ENCODE data around the gene DYNC2I2. TPM values are rescaled to one million over a fixed set of nuclear protein-coding genes. Genes with fewer than 3 reads are reported as not detected.
A peak's percentile ranks its signal among the peaks of the same experiment; 100 is the strongest.

Gene DYNC2I2
- polyA plus RNA-seq, 12 donors, result 32.4 to 47.0 (median 39.0) TPM; not detected in 1

DNA sequence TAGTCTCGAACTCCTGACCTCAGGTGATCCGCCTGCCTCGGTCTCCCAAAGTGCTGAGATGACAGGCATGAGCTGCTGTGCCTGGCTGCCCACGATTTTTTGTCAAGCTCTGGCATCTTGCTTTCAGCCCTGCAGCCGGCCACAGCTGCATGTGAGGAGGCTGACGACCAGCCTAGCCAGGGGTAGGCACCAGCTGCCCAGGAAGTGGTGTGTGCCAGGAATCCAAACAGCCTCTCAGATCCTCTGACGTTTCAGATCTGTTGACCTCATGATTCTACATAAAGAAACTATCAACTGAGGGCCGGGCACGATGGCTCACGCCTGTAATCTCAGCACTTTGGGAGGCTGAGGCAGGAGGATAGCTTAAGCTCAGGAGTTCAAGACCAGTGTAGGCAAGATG lies 19.0 kb downstream of the DYNC2I2 start:
- no peak for DNase-seq

DNA sequence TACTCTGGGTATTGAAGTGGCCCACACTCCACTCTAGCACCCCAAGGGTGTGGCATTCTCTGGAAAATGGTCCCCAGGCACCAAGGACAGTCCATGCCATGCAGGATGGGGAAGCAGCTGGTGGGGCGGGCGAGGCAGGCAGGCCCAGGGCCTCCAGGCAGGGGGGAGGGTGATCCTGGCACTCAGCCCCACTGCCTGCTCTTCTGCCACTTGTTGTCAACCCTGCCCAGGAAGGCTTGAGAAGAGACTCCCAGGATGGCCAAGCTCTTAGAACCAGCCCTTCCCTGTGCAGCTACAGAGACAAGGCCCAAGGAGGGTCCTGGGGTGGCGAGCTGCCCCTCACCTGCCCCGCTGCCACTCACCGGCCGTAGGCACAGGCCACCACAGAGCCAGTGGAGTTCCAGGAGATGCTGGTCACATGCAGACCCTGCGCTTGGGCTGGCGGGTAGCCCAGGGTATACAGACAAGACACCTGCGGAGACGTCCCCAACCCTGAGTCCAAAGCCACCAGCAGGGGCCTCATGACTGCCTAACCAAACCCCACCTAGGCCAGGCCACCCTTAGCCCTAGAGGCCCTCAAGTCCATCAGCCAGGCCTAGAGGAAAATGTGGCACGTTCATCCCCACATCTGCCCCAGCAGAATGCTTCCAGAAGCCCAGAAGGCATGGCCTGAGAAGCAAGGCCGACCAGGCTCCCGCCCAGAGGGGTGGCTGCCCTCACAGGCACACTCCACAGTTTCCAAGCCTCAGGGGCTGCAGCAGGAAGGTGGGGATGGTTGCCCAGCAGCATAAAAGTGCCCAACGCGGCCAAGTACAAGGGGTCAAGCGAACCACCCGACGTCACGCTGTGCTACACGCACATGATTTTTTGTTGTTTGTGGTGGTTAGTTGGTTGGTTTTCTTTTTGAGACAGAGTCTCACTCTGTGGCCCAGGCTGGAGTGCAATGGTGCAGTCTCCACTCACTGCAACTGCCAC lies 19.8 kb downstream of the DYNC2I2 start:
- DNase-seq, result no peak

DNA sequence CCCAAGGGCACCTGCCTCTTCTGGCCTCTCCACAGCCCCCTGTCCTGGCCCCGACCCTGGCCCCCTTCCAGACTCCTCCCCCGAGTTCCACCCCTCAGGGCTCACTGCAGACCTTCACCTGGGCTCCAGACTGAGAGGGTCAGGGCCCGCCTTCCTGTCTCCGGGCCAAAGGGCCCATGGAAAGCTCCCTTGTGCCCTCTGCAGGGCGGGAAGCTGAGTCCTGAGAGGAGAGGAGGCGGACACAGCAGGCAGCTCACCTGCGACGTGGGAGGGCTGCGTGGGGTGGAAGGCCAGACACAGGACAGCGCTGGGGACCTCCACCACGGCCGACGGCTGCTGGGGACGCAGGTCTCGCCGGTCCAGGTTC lies 20.6 kb downstream of the DYNC2I2 start:
- no peak for DNase-seq

DNA sequence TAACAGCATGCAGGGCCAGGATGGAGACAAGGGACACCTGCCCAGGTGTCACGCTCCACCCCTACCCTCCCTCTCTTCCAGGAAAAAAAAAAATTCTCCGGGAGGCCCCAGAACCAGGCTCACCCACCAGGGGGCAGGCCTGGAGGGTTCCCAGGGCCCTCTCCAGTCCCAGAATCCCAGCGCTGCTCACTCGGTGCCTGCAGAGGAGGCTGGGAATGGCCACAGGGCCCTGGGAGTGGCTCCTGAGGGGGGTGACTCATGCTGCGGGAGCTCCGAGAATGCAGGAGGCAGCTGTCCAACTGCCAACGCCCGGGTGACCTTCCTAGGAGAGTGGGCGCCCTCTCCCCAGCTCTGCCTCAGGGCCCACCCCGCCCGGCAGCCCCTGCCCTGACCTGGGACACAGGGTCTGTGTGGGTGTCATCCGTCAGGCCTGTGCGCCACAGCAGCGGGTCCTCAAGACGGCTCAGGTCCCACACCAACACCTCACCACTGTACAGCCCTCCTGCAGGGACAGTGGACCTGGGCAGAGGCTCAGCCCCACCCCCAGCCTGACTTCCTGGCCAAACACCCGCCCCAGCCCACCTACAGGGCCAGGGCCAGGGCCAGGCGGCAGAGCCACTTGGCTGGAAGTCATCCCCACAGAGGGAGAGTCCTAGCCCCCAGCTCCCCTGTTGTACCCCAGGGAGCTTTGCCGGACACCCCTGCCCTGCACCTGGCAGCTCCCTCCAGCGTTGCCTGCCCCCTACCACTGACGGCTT lies 21.2 kb downstream of the DYNC2I2 start:
- peak; percentile 45 for DNase-seq

DNA sequence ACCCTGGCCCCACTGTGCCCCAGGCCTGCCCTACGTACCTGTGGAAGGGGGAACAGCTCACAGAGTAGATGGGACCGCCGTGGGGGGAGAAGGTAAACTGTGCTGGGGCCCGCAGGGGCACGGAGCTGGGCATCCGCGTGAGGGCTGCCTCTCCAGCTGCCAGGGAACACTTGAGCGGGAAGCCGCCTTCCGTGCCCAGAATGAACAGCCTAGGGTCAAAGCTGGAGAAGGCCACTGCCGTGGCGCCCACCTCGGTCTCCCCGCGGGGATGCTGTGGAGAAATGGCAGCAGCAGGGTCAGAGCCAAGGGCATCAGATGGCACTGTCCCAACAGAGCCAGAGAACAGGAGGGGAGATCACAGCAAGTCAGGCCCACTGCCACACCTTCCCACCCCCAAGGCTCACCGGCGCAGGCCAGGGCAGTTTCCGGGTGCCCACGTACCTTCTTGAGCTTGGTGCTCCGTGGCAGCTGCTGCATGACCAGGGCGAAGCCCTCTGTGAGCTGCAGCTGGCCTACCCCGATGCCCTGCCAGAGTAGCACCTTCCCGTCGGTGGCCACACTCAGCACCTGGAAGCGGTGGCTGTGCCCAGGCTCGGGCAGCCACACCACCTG lies 21.9 kb downstream of the DYNC2I2 start:
- no peak for DNase-seq

DNA sequence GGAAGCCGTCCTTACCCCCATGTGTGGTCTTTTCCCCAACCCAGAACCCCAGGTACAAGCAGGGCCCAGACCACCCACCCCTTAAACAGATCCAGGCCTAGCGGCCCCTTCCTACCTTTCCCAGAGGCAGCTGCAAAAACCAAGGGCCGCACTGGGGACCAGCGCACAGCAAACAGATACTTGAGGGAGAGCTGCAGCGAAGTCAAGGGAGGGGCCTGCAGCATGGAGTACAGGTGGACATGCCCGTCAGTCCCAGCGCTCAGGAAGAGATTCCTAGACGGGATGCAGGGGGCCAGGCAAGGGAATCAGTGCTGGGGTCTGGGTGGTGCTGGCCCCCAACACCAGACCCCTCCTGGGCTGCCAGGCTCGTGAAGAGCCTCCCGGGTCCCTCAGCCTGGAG lies 22.5 kb downstream of the DYNC2I2 start:
- DNase-seq, result no peak

DNA sequence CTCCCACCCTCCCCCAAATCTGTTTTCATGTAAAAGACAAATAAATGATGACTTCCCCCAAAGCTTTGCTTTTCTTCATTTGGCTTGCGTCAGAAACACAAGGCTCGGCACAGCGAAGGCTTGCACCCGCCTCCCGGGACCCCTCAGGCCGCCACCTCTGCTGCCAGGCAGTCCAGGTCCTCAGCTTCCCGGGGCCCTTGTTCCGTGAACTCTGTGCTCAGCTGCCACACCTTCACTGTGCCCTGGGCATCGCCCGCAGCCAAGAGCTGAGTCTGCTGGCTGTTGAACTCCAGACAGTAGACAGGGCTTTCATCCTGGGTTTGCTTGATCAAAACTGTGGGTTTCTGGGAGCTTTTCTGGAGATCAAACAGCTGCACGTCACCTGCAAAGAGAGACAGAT lies 23.0 kb downstream of the DYNC2I2 start:
- no peak for DNase-seq

DNA sequence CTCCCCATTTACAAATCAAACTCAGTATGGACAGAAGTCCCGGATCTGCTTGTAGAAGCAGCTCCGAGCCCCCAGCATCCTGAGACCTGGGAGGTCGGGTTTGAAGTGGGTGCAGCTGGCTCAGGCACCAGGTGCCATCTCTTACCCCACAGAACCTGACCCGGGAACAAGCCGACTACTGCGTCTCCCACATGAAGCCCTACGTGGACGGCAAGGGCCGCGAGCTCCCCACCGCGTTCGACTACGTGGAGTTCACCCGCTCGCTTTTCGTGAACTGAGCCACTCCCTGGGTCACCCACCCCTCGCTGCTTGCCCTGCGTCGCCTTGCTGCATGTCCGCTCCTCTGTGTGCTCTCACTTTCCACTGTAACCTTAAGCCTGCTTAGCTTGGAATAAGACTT lies 23.6 kb downstream of the DYNC2I2 start:
- no peak for DNase-seq

DNA sequence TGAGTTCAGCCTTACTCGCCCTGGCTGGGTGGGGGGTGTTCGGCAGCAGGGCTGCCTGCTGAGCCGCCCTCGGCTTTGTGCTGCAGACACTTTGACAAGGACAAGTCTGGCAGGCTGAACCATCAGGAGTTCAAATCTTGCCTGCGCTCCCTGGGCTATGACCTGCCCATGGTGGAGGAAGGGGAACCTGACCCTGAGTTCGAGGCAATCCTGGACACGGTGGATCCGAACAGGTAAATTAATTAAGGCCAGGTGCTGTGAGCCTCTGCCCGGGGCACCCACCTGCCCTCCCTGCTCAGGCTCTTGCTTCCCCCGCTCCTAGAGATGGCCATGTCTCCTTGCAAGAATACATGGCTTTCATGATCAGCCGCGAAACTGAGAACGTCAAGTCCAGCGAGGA lies 24.2 kb downstream of the DYNC2I2 start:
- DNase-seq, result no peak

DNA sequence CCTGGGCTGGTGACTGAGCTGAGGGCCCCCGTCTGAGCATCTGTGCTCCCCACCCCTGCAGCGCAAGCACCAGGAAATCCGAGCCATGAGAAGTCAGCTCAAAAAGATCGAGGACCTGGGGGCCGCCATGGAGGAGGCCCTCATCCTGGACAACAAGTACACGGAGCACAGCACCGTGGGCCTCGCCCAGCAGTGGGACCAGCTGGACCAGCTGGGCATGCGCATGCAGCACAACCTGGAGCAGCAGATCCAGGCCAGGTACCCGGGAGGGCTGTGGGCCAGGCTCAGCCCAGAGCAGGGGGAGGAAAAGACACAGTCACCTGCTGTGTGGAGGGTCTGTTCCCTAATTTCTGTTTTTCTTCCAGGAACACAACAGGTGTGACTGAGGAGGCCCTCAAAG lies 24.6 kb downstream of the DYNC2I2 start:
- no peak for DNase-seq

DNA sequence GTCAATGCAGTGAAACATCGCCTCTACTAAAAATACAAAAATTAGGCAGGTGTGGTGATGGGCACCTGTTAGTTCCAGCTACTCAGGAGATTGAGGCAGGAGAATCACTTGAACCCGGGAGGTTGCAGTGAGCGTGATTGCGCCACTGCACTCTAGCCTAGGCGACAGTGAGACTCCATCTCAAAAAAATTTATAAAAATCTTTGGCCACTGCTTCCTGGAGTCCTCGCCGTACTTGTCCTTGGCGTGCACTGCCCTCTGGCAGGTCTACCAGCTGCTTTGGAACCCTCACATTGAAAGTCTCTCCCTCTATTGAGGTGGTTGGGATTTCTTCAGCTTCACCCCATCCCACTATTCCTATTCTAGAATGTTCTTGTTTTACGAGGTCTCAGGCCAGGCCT lies 25.0 kb downstream of the DYNC2I2 start:
- no peak for DNase-seq

DNA sequence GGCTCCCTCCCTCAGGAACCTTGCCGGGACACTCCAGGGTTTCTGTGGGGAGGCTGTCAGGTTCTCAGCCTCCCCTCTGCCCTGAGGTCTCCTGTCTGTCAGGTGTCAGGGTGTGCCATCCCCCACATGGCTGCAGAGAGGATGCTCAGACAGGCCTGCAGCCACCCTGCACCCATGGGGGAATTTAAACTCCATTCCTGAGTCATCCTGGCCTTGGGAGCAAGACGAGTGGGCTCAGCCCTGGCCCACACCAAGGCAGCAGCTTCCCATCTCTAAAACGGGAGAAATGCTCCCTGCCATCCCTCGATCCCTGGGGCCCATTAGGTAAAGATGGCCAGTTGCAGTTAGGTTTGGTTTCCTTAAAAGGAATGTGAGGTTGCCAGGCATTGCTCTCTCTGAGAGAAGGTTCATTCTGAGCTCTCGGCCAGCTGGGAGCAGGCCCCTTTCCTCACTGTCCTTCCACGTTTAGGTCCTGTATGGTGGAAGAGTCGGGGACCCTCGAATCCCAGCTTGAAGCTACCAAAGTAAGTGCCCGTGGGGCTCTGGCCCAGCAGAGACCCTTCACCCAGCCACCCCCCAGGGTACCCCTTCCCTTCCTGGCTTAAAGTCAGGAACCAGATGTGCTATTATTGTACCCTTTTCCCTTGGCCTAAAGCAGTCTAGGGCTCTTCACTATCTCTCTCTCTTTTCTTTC lies 26.6 kb downstream of the DYNC2I2 start:
- DNase-seq, result no peak

DNA sequence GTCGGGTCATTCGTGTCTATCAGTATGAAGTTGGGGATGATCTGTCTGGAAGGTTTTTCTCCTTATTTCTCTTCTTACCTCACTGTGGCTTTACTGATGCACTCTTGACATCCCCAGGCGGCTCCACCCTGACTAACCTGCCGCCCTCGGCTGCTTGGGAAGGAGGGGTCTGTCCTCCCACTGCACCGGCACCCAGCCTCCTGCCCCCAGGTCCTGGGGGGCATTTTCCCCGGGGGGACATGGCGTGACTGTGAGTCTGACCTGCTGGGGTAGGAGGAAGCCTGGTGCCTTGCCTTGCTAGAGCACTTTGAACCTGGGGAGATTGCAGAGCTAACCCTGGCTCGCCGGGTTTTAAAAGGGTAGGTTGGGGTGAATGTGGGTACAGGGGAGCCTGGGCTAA lies 27.5 kb downstream of the DYNC2I2 start:
- no peak for DNase-seq

DNA sequence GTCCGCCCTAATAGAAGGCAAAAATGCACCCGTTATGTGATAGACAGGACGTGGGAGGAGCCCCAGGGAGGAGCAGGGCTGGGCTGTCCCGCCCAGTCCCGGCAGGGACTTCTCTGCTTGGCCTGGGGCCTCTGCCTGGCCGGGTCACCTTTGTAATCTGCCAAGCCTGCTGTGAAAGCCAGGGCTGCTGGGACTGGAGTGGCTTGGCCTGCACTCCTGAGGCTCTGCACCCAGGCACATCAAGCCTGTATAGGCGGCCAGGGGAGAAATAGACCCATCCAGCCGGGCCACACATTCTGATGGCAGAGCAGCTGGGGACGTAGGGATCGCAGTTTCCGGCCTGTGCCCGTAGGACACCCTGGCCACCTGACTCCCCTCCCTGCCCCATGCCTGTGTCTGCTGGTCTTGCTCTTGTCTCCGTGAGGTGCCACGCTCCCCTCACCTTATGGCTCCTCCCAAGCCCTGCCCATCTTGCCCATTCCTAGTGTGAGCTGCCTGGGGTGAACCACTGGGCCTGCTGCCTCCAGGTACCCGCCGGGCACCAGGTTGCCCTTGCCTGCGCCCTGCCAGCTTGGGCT lies 28.1 kb downstream of the DYNC2I2 start:
- DNase-seq, result no peak

DNA sequence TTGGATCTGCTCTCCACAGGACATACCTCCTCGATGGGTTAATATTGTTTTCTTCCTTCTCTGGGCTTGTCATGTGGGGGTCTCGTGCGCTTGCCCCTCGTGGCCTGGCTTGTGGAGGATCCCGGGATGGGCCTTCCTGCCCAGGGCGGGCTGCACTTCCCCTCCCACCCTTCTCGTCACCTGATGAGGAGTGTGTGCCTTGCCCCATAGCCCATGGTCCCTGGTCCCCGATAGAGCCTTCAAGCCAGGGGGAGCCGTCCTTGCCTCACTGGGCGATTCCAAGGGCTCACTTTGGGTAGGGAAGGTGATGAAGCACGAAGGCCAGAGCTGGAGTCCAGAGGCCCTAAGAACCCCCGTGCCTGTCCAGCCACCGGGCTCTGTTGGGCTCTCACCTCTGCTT lies 28.7 kb downstream of the DYNC2I2 start:
- no peak for DNase-seq

DNA sequence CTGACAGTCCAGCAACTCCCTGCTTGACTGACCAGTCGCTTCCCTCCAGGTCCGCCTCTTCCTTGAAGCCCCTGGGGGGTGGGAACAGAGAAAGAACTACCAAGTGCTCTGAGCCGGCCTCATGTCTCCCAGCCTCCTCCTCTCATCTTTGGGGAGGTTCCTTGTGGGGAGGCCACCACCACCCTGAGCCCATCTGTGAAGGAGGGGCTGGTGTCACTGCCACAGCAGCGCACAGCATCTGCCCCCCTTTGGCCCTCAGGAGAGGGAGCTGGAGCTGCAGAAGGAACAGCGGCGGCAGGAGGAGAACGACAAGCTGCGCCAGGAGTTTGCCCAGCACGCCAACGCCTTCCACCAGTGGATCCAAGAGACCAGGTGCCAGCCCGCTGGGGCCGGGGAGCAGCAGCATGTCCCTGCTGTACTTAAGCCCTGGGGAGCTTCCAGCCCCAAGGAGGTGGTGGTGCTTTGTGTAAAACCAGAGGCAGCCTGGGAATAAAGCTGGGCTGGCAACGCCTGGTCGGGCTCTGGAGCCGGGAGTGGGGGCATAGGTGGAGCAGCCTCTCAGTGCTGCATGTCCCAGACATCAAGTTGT lies 29.4 kb downstream of the DYNC2I2 start:
- no peak for DNase-seq

DNA sequence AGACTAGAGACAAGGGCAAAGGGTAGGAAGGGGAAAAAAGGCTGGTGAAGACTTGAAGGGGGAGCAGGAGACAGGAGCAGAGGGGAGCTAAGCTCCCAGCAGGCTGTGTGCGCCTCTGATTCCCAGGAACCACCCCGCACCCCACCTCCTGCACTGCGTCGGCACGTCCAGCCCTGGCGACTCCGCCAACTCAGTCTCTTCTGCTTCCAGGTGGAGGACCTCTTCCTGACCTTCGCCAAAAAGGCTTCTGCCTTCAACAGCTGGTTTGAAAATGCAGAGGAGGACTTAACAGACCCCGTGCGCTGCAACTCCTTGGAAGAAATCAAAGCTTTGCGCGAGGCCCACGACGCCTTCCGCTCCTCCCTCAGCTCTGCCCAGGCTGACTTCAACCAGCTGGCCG lies 30.5 kb downstream of the DYNC2I2 start:
- DNase-seq, result no peak

DNA sequence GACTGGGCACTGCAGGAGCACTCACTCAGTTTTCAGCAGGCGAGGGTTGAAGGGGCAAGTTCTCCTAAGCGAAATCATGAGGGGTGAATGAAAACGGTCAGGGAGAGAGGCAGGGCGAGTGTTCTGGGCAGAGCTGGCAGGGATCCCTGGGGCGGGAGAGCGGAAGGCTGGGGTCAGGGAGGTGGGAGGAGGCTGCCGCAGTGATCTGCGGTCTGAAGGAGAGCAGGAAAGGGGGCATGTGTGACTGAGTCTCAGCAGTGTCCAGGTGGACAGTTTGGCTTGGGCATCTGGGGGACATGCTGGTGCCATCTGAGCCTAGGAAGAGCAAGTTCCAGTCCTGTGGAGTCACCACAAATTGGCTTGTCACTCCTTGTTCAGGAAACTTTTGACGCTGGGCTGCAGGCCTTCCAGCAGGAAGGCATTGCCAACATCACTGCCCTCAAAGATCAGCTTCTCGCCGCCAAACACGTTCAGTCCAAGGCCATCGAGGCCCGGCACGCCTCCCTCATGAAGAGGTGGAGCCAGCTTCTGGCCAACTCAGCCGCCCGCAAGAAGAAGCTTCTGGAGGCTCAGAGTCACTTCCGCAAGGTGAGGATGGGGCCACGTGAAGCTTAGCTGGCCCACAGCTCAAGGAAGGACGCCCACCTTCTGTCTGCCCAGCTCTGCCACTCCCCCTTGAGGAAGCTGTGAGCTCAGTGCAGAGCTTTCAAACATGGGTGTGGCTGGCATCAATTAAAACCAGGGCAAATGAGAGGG lies 31.1 kb downstream of the DYNC2I2 start:
- DNase-seq, result no peak

DNA sequence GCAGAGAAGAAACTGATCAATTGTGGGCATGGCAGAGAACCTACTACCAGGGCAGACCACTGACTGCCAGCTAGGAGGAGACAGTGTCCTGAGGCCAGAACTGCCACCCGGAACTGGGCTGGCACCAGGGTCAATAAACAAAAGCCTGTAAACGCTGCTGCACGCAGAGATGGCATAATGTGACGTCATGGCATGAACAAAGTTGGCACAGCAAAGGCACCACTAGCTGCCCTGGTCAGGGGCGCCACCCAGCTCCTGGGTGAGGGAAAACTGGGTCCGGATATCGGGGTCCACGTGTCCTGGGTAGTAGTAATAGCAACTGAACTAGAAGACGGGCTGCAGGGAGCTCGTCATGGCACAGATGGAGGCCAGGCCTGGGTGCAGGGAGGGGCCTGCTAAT lies 32.1 kb downstream of the DYNC2I2 start:
- DNase-seq, result no peak

DNA sequence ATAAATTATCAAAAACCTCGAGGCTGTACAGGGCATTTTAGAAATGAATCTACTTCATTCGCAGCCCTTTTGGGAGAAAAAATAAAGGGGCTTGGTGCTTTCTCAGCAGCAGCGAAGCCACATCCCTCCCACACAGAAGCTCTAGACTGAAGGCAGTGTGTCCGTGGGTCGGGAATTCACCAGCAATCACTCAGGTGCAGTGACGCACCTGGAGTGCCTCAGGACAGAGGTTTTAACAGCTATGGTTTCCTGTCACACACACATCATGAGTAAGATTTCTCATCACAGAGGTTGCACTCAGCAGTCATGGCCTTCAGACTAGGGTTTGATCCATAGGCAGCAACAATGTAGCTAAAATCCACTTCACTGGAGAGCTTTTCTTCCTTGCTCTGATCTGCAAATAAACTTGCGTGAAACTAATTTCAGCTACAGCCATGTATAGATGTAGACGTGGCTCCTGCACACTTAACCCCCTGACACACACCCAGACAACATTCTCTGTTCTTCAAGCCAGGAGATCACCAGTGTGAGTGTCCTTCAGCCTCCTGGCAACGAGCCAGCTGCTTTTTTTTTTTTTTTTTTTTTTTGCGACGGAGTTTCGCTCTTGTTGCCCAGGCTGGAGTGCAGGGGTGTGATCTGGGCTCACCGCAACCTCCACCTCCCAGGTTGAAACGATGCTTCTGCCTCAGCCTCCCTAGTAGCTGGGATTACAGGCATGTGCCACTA lies 34.8 kb downstream of the DYNC2I2 start:
- DNase-seq, result no peak
